Lower lobe of right lung (tissue), 2 donors: ENCODE data around the gene CUX1. TPM values are rescaled to one million over a fixed set of nuclear protein-coding genes. Genes with fewer than 3 reads are reported as not detected.

Source experiments
- ATAC-seq, 2 donors: fragments of 200-7000 bp; cut with Tn5 transposase; one replicate each; pipeline ENCODE4 v1.9.1; 2020 to 2022; ENCODE audit warnings: mild to moderate bottlenecking in 2 of 2, moderate library complexity in 2 of 2
- DNase-seq: peaks from one replicate; pipeline ENCODE4 v3.0.0-alpha.2; 2020
- H3K27ac ChIP-seq: fragments of 200-600 bp; one replicate; pipeline ENCODE4 v1.8.0; 2022
- H3K27me3 ChIP-seq: fragments of 200-600 bp; one replicate; pipeline ENCODE4 v1.8.0; 2022; ENCODE audit warnings: low read depth
- H3K36me3 ChIP-seq: fragments of 200-600 bp; one replicate; pipeline ENCODE4 v1.8.0; 2022; ENCODE audit warnings: mild to moderate bottlenecking
- H3K4me1 ChIP-seq: fragments of 200-600 bp; one replicate; pipeline ENCODE4 v1.8.0; 2022
- H3K4me3 ChIP-seq: fragments of 200-600 bp; one replicate; pipeline ENCODE4 v1.8.0; 2022; ENCODE audit warnings: mild to moderate bottlenecking
- H3K9me3 ChIP-seq: fragments of 200-600 bp; one replicate; pipeline ENCODE4 v1.8.0; 2022
- CTCF ChIP-seq: fragments of 200-600 bp; IDR thresholded peaks from one replicate; pipeline ENCODE4 v1.8.0; 2022; ENCODE audit warnings: antibody characterized with exemption, mild to moderate bottlenecking
- intact Hi-C: fragments of 100-400 bp; cut with DNase I; formaldehyde crosslinking; loops from one replicate; pipeline ENCODE4 v1.11.0; 2022
- total RNA-seq: library from RNA; stranded (reverse); fragmentation: NEBNext Ultra II Directional; extraction: Animal tissue kit (Norgen Biotek cat#: 25700); gene quantifications from one replicate; pipeline ENCODE4 v1.2.1, GENCODE V29; 2021
- donor health status: DM: no; HTN: yes; CAD: no; lungs with severe emphysema.

CUX1 gene
- total RNA-seq, 1 donor from 2014 or later = 118 TPM

- Histone ChIP-seq H3K9me3 (no peaks in the 10 kb centered on the region), H3K4me1 (no peaks in the 10 kb centered on the region), H3K27me3 (no peaks in the 10 kb centered on the region), H3K4me3 (no peak overlapping the region), H3K27ac (no peak overlapping the region), H3K36me3 (peaks cover 30% of the 10 kb centered on the region)
- no peak for TF ChIP-seq CTCF
- ATAC-seq (no peak), DNase-seq (no peak)
- intact Hi-C loops = no loop called here
Measured at GRCh38 chr7:102252366-102252982, 435.0 kb downstream of the CUX1 start.

GRCh38 chr7:102253066-102253972, 435.9 kb downstream of the CUX1 start:
- ATAC-seq (no peak), DNase-seq (no peak)
- Histone ChIP-seq H3K36me3 (peaks cover 25% of the 10 kb centered on the region), H3K4me1 (no peaks in the 10 kb centered on the region), H3K27me3 (no peaks in the 10 kb centered on the region), H3K27ac (no peak overlapping the region), H3K9me3 (no peaks in the 10 kb centered on the region), H3K4me3 (no peak overlapping the region)
- intact Hi-C loops = no loop called here
- no peak for TF ChIP-seq CTCF

GRCh38 chr7:102253973-102254370, 436.5 kb downstream of the CUX1 start:
- H3K9me3 ChIP-seq = no peaks in the 10 kb centered on the region
- H3K4me3 ChIP-seq = no peak overlapping the region
- no peaks in the 10 kb centered on the region for H3K4me1 ChIP-seq
- no peak overlapping the region for H3K27ac ChIP-seq
- H3K27me3 ChIP-seq = no peaks in the 10 kb centered on the region
- peaks cover 21% of the 10 kb centered on the region for H3K36me3 ChIP-seq
- DNase-seq (no peak), ATAC-seq (no peak)
- intact Hi-C loops = no loop called here
- no peak for TF ChIP-seq CTCF

GRCh38 chr7:102254521-102254920, 437.1 kb downstream of the CUX1 start:
- ATAC-seq = no peak
- no peak for DNase-seq
- Histone ChIP-seq H3K4me1 (no peaks in the 10 kb centered on the region), H3K36me3 (peaks cover 15% of the 10 kb centered on the region), H3K27ac (no peak overlapping the region), H3K4me3 (no peak overlapping the region), H3K9me3 (no peaks in the 10 kb centered on the region), H3K27me3 (no peaks in the 10 kb centered on the region)
- TF ChIP-seq CTCF = no peak
- intact Hi-C loops = no loop called here

- Histone ChIP-seq H3K4me3 (no peak overlapping the region), H3K27me3 (no peaks in the 10 kb centered on the region), H3K9me3 (no peaks in the 10 kb centered on the region), H3K27ac (no peak overlapping the region), H3K36me3 (peaks cover 5% of the 10 kb centered on the region), H3K4me1 (no peaks in the 10 kb centered on the region)
- DNase-seq (no peak), ATAC-seq (no peak)
- no peak for TF ChIP-seq CTCF
- intact Hi-C loops = no loop called here
Measured at GRCh38 chr7:102255501-102255900, 438.1 kb downstream of the CUX1 start.
